ENCODE data around the gene POMGNT2. TPM values are rescaled to one million over a fixed set of nuclear protein-coding genes. Genes with fewer than 3 reads are reported as not detected.

The POMGNT2 gene
- total and polyA plus RNA-seq, 2 of the 8 experiments (the other 6 are each of a cell fraction or from before 2014, with no cell fraction given): 13.6 to 35.7 TPM

DNA sequence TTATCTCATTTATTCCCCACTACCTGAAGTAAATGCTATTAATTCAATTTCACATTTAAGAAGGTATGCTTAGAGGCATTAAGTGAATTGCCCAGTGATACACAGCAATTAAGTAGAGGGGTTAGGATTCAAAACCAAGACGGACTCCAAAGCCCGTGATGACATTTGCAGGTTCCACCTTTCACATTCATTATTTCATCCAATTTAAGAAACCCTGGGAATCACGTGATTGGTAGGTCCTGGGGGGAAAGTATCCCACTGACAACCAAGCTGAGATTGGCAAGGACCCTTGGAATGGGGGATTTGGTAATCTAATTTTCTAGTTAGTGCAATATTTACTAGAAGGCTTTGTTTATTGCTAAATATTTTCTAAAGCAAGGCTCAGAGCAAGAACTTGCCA is 1.8 kb downstream of the POMGNT2 start:
- H3K4ac ChIP-seq (replicated peaks; ENCODE audit: insufficient read length, low read depth, low read length): no peak overlapping the region
- TF ChIP-seq POLR2A (IDR thresholded peaks at IDR 0.05; ENCODE audit: control extremely low read depth in 1 of 2, low read depth in 2 of 2, low read length in 2 of 2) (no peak), SAP30 (IDR thresholded peaks at IDR 0.05; ENCODE audit: insufficient read depth, insufficient replicate concordance, low read length) (no peak), BRCA1 (IDR thresholded peaks at IDR 0.05; ENCODE audit: low read depth, low read length) (no peak), HDAC2 (IDR thresholded peaks at IDR 0.05; ENCODE audit: borderline replicate concordance in 1 of 2, low read depth in 2 of 2, low read length in 2 of 2) (no peak), KDM4A (IDR thresholded peaks at IDR 0.05; ENCODE audit: low read depth, low read length, severe bottlenecking) (no peak), NANOG (IDR thresholded peaks at IDR 0.05; ENCODE audit: insufficient read depth, low read depth, low read length, poor library complexity, severe bottlenecking) (no peak), GABPA (IDR thresholded peaks at IDR 0.05; ENCODE audit: borderline replicate concordance, insufficient read depth, low read length) (no peak), HDAC6 (IDR thresholded peaks at IDR 0.05; ENCODE audit: low read depth, low read length) (no peak), TCF12 (IDR thresholded peaks at IDR 0.05; ENCODE audit: low read depth, low read length) (no peak)
- TF ChIP-seq, protein P1, sequence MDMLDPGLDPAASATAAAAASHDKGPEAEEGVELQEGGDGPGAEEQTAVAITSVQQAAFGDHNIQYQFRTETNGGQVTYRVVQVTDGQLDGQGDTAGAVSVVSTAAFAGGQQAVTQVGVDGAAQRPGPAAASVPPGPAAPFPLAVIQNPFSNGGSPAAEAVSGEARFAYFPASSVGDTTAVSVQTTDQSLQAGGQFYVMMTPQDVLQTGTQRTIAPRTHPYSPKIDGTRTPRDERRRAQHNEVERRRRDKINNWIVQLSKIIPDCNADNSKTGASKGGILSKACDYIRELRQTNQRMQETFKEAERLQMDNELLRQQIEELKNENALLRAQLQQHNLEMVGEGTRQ (IDR thresholded peaks at IDR 0.05; ENCODE audit: low read length): no peak
- TF ChIP-seq, protein P2, sequence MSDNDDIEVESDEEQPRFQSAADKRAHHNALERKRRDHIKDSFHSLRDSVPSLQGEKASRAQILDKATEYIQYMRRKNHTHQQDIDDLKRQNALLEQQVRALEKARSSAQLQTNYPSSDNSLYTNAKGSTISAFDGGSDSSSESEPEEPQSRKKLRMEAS (IDR thresholded peaks at IDR 0.05): no peak
- ChIA-PET POLR2A (ENCODE audit: partially characterized antibody) (no interaction called here), CTCF (ENCODE audit: partially characterized antibody) (interaction anchor here (0.6 to 1.4 kb wide), 3 partner anchors 25 to 33 kb away, joined by 3 to 8 read pairs (median 3); no protein-coding TSS in a partner anchor)
- no peaks in the 10 kb centered on the region for H3K36me3 ChIP-seq (ENCODE audit: control insufficient read depth in 2 of 4, insufficient read depth in 4 of 4, low read length in 3 of 4)
- no peak overlapping the region for H2AFZ ChIP-seq (ENCODE audit: low read length)
- no peak overlapping the region for H3K4me3 ChIP-seq (ENCODE audit: extremely low read depth in 1 of 4, insufficient read depth in 2 of 4, low read depth in 3 of 4, low read length in 4 of 4)
- H4K91ac ChIP-seq (replicated peaks; ENCODE audit: insufficient read length, low read length): no peak overlapping the region
- no peak overlapping the region for H3K23ac ChIP-seq (ENCODE audit: insufficient read length)
- no peak overlapping the region for H4K5ac ChIP-seq (ENCODE audit: insufficient read length, low read depth, low read length)
- FAIRE-seq (no peak), DNase-seq (ENCODE audit: low read depth in 1 of 2, low spot score in 2 of 2) (no peak)
- peaks cover 3% of the 10 kb centered on the region for H3K79me1 ChIP-seq (ENCODE audit: low read depth, low read length)
- WGBS, 2 experiments (ENCODE audit: extremely low coverage in 1 of 2, insufficient coverage in 1 of 2, insufficient read length in 1 of 2, insufficient replicate concordance in 2 of 2, low coverage in 1 of 2, low lambda C conversion rate in 2 of 2, missing lambda C conversion rate in 1 of 2): 74% methylated on average over 3 of the region's 3 CpGs; no CpG with 5 or more reads in 1 of the 2 experiments
- H2BK12ac ChIP-seq (ENCODE audit: low read depth, low read length): no peak overlapping the region
- no peak overlapping the region for H2BK5ac ChIP-seq (ENCODE audit: low read depth, low read length)
- H3K9me3 ChIP-seq (ENCODE audit: insufficient read depth in 2 of 2, low read depth in 1 of 2, low read length in 1 of 2): no peaks in the 10 kb centered on the region
- no peak overlapping the region; a peak in 1 of 4 replicates for H3K4me2 ChIP-seq (ENCODE audit: insufficient read depth in 1 of 2, low read depth in 2 of 2, low read length in 2 of 2)
- peaks cover 7% of the 10 kb centered on the region; the same call in 1 of the 2 replicates for H3K23me2 ChIP-seq (ENCODE audit: low read depth, low read length)
- no peak overlapping the region for H3K27ac ChIP-seq (ENCODE audit: low read depth, low read length)
- H2AK5ac ChIP-seq (ENCODE audit: low read depth, low read length): no peak overlapping the region
- H4K8ac ChIP-seq (ENCODE audit: extremely low read depth, insufficient read depth, low read length): no peak overlapping the region
- H3K27me3 ChIP-seq (replicated peaks in 1 of 4; ENCODE audit: control insufficient read depth in 3 of 4, extremely low read depth in 1 of 4, insufficient read depth in 3 of 4, low read length in 3 of 4): peaks cover 0 to 8% (median 5%) of the 10 kb centered on the region in 4 experiments; a peak in 5 of 7 replicates
- H4K20me1 ChIP-seq (replicated peaks in 1 of 2; ENCODE audit: control insufficient read depth in 1 of 2, insufficient read depth in 2 of 2, low read length in 2 of 2): peaks cover 0 to 2% of the 10 kb centered on the region in 2 experiments
- no peak overlapping the region for H3K14ac ChIP-seq (ENCODE audit: insufficient read length)
- H3K18ac ChIP-seq (ENCODE audit: extremely low read depth, low read length): no peak overlapping the region
- H3K9ac ChIP-seq (replicated peaks in 1 of 4; ENCODE audit: extremely low read depth in 1 of 4, low read depth in 3 of 4, low read length in 3 of 4): no peak overlapping the region
- peaks cover 0 to 3% of the 10 kb centered on the region in 2 experiments; a peak in 1 of 4 replicates for H3K79me2 ChIP-seq (ENCODE audit: control insufficient read depth in 1 of 2, insufficient read depth in 2 of 2, low read length in 2 of 2)
- H3K56ac ChIP-seq (replicated peaks; ENCODE audit: insufficient read length, low read depth, low read length): no peak overlapping the region
- H3K4me1 ChIP-seq (replicated peaks in 1 of 4; ENCODE audit: control insufficient read depth in 3 of 4, insufficient read depth in 4 of 4, low read length in 3 of 4): peaks cover 0 to 3% (median 0%) of the 10 kb centered on the region in 4 experiments; a peak in 4 of 7 replicates
- H2BK20ac ChIP-seq (ENCODE audit: low read length): no peak overlapping the region
- H2BK15ac ChIP-seq (ENCODE audit: low read length): no peak overlapping the region
- H2BK120ac ChIP-seq (replicated peaks; ENCODE audit: low read depth, low read length): no peak overlapping the region
